AG04450 (cell line): Measurements from ENCODE around the gene IL16. TPM values are rescaled to one million over a fixed set of nuclear protein-coding genes. Genes with fewer than 3 reads are reported as not detected.

ENCODE experiments used
- CTCF ChIA-PET: fragments of 300-600, 350-600 bp; formaldehyde crosslinking; extraction: SDS; loops from one replicate; lab custom pipeline; 2022; ENCODE audit warnings: antibody characterized with exemption, inconsistent platforms; lab: Charles Lee
- POLR2A ChIA-PET: fragments of 350-600 bp; formaldehyde crosslinking; extraction: SDS; loops from one replicate; lab custom pipeline; 2021; ENCODE audit warnings: antibody characterized with exemption, inconsistent platforms; lab: Yijun Ruan, JAX
- DNase-seq: peaks from one replicate; pipeline ENCODE4 v3.0.0-alpha.2; 2011; ENCODE audit warnings: low read depth, low spot score
- H3K27ac ChIP-seq: one replicate; pipeline ENCODE4 v1.5.1; 2012; ENCODE audit warnings: low read depth, low read length, control low read depth
- H3K27me3 ChIP-seq: one replicate; pipeline ENCODE4 v1.6.0; 2012; ENCODE audit warnings: low read length; ENCODE audit not compliant: control insufficient read depth, insufficient read depth
- H3K4me3 ChIP-seq: 2 replicates; pipeline ENCODE4 v1.5.1; 2011; ENCODE audit warnings: mild to moderate bottlenecking, low read depth, low read length, control low read depth
- H3K9me3 ChIP-seq: 2 replicates; pipeline ENCODE4 v1.5.1; 2012; ENCODE audit warnings: low read length; ENCODE audit not compliant: control insufficient read depth, insufficient read depth
- polyA plus RNA-seq: library from polyadenylated mRNA; depleted of rRNA; stranded (reverse); fragments of >200 nt; gene quantifications from 2 replicates; pipeline ENCODE4 v1.2.3, GENCODE V29; 2011
- TF ChIP-seq, protein P1 (sequence below): IDR thresholded peaks from 2 replicates; pipeline ENCODE4 v1.5.1; 2011; ENCODE audit warnings: low read depth, low read length, control low read depth, inconsistent platforms

The IL16 gene
- polyA plus RNA-seq, 1 experiment, result 3.8 TPM

- no peak for DNase-seq
- CTCF ChIA-PET, result interaction anchor here (0.6 to 6.4 kb wide), 2 partner anchors 11 to 44 kb away, joined by 3 to 27 read pairs; no protein-coding TSS in a partner anchor
- H3K9me3 ChIP-seq, result no peaks in the 10 kb centered on the region
- TF ChIP-seq, protein P1, sequence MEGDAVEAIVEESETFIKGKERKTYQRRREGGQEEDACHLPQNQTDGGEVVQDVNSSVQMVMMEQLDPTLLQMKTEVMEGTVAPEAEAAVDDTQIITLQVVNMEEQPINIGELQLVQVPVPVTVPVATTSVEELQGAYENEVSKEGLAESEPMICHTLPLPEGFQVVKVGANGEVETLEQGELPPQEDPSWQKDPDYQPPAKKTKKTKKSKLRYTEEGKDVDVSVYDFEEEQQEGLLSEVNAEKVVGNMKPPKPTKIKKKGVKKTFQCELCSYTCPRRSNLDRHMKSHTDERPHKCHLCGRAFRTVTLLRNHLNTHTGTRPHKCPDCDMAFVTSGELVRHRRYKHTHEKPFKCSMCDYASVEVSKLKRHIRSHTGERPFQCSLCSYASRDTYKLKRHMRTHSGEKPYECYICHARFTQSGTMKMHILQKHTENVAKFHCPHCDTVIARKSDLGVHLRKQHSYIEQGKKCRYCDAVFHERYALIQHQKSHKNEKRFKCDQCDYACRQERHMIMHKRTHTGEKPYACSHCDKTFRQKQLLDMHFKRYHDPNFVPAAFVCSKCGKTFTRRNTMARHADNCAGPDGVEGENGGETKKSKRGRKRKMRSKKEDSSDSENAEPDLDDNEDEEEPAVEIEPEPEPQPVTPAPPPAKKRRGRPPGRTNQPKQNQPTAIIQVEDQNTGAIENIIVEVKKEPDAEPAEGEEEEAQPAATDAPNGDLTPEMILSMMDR, result no peak
- no peak overlapping the region for H3K4me3 ChIP-seq
- peaks cover 2% of the 10 kb centered on the region for H3K27me3 ChIP-seq
- H3K27ac ChIP-seq, result no peak overlapping the region
- POLR2A ChIA-PET, result no interaction called here
Observed at GRCh38 chr15:81222007-81222406, 25.3 kb downstream of the IL16 start.

DNA sequence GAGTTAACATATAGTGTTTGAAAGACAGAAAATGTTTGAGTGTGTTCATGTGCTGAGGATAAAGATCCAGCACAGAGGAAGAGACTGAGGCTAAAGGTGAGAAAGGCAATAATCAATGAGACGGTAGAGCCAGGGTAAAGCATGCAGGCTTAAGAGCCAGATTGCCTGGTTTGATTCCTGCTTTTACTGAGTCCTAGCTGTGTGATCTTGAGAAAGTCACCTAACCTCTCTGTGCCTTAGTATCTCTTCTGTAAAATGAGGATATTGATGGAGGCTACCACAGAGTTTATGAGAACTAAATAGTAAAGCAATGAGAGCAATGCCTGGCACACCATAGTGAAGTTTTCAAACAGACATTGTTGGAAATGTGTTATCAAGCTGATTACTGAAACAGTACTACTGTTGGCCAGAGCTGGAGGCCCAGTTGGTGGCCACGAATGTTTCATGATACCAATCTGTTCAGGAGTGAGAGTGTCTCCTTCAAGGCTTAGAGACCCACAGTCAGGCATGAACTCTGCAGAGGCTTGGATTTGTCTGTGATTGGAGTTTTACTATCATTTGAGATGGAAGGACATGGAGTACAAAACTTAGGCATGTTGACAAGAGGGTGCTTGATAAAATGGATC is 26.8 kb downstream of the IL16 start:
- peaks cover 2% of the 10 kb centered on the region for H3K27me3 ChIP-seq
- ChIA-PET CTCF (interaction anchor here (1.0 to 6.4 kb wide), 2 partner anchors 10 to 43 kb away, joined by 3 to 27 read pairs; no protein-coding TSS in a partner anchor), POLR2A (no interaction called here)
- no peaks in the 10 kb centered on the region for H3K9me3 ChIP-seq
- no peak overlapping the region for H3K27ac ChIP-seq
- DNase-seq, result no peak
- no peak overlapping the region for H3K4me3 ChIP-seq
- TF ChIP-seq, protein P1, result no peak

- ChIA-PET CTCF (interaction anchor here (1.0 to 6.4 kb wide), 2 partner anchors 9 to 42 kb away, joined by 3 to 27 read pairs; no protein-coding TSS in a partner anchor), POLR2A (no interaction called here)
- TF ChIP-seq, protein P1, result no peak
- H3K27me3 ChIP-seq, result peaks cover 2% of the 10 kb centered on the region
- DNase-seq, result no peak
- no peak overlapping the region for H3K27ac ChIP-seq
- H3K9me3 ChIP-seq, result no peaks in the 10 kb centered on the region
- H3K4me3 ChIP-seq, result no peak overlapping the region
Observed at GRCh38 chr15:81224232-81224631, 27.6 kb downstream of the IL16 start.

DNA sequence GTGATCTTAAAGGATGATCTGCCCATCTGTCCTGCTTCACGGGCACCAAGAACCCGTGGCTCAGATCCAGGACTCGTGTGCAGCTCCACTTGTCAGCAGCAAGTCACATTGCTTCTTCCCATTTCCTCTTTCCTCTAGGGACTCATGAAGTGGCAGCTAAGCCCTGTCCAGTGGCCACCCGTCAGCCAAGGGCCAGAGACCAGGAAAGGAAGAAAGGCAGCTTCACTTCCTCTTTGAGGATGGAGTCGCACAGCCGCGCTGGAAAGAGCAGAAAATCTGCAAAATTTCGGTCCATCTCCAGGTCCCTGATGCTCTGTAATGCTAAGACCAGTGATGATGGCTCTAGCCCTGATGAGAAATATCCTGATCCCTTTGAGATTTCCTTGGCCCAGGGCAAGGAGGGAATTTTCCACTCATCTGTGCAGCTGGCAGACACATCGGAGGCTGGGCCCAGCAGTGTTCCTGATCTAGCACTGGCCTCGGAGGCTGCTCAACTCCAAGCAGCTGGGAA is 28.5 kb downstream of the IL16 start:
- CTCF ChIA-PET, result no interaction called here
- Histone ChIP-seq H3K27me3 (peaks cover 2% of the 10 kb centered on the region), H3K4me3 (no peak overlapping the region), H3K27ac (no peak overlapping the region), H3K9me3 (no peaks in the 10 kb centered on the region)
- POLR2A ChIA-PET, result no interaction called here
- TF ChIP-seq, protein P1, result no peak
- DNase-seq, result no peak

GRCh38 chr15:81227716-81228115 is 31.0 kb downstream of the IL16 start:
- ChIA-PET CTCF (no interaction called here), POLR2A (no interaction called here)
- DNase-seq, result no peak

More at GRCh38 chr15:81227716-81228115, 31.0 kb downstream of the IL16 start:
- peaks cover 2% of the 10 kb centered on the region for H3K27me3 ChIP-seq
- H3K27ac ChIP-seq, result no peak overlapping the region
- no peaks in the 10 kb centered on the region for H3K9me3 ChIP-seq
- TF ChIP-seq, protein P1, result no peak
- no peak overlapping the region for H3K4me3 ChIP-seq
